CD4-positive, alpha-beta T cell treated with Interleukin-15 for 4 hours (primary cell): ENCODE data around the gene TOMM34.

Source experiments
- DNase-seq: peaks from one replicate; pipeline ENCODE4 v3.0.0-alpha.2; 2020; ENCODE audit warnings: low spot score

Gene TOMM34

GRCh38 chr20:44931911-44932310 lies 28.3 kb downstream of the TOMM34 start:
- DNase-seq, result no peak

- no peak for DNase-seq
Observed at GRCh38 chr20:44930517-44931168, 29.6 kb downstream of the TOMM34 start.

GRCh38 chr20:44928595-44928994 lies 31.6 kb downstream of the TOMM34 start:
- no peak for DNase-seq

GRCh38 chr20:44924541-44924940 lies 35.7 kb downstream of the TOMM34 start:
- DNase-seq, result no peak

- DNase-seq, result no peak
Observed at GRCh38 chr20:44921447-44921846, 38.8 kb downstream of the TOMM34 start.

GRCh38 chr20:44918761-44919160 lies 41.4 kb downstream of the TOMM34 start:
- DNase-seq, result no peak

GRCh38 chr20:44918342-44918741 lies 41.9 kb downstream of the TOMM34 start:
- no peak for DNase-seq

GRCh38 chr20:44917399-44917798 lies 42.8 kb downstream of the TOMM34 start:
- no peak for DNase-seq

- no peak for DNase-seq
Observed at GRCh38 chr20:44916586-44916985, 43.6 kb downstream of the TOMM34 start.

GRCh38 chr20:44914924-44915323 lies 45.3 kb downstream of the TOMM34 start:
- DNase-seq, result no peak

GRCh38 chr20:44912189-44912588 lies 48.0 kb downstream of the TOMM34 start:
- DNase-seq, result no peak

- peak; percentile 34 for DNase-seq
Observed at GRCh38 chr20:44911264-44911921, 48.8 kb downstream of the TOMM34 start.

GRCh38 chr20:44910690-44911262 lies 49.4 kb downstream of the TOMM34 start:
- no peak for DNase-seq

- DNase-seq, result peak; percentile 68
Observed at GRCh38 chr20:44909872-44910689, 50.1 kb downstream of the TOMM34 start, which contains the start of gene PABPC1L. TSS of gene PABPC1L (plus strand) at chr20:44910060. CDS start at chr20:44910144, 84 bp downstream.

GRCh38 chr20:44908987-44909871 lies 51.0 kb downstream of the TOMM34 start:
- no peak for DNase-seq

GRCh38 chr20:44904377-44904776 lies 55.8 kb downstream of the TOMM34 start:
- no peak for DNase-seq

GRCh38 chr20:44901974-44902373 lies 58.2 kb downstream of the TOMM34 start:
- DNase-seq, result no peak

- DNase-seq, result no peak
Observed at GRCh38 chr20:44900231-44900854, 59.9 kb downstream of the TOMM34 start.

- DNase-seq, result no peak
Observed at GRCh38 chr20:44897133-44897532, 63.1 kb downstream of the TOMM34 start.

GRCh38 chr20:44896583-44896982 lies 63.6 kb downstream of the TOMM34 start:
- DNase-seq, result no peak

GRCh38 chr20:44894959-44895358 lies 65.2 kb downstream of the TOMM34 start:
- no peak for DNase-seq
